GM04504 (cell line): ENCODE data around the gene ACD.

Experiments used
- DNase-seq: peaks from one replicate; pipeline ENCODE4 v3.0.0-alpha.2; 2012; ENCODE audit warnings: low read depth

Gene ACD

DNA sequence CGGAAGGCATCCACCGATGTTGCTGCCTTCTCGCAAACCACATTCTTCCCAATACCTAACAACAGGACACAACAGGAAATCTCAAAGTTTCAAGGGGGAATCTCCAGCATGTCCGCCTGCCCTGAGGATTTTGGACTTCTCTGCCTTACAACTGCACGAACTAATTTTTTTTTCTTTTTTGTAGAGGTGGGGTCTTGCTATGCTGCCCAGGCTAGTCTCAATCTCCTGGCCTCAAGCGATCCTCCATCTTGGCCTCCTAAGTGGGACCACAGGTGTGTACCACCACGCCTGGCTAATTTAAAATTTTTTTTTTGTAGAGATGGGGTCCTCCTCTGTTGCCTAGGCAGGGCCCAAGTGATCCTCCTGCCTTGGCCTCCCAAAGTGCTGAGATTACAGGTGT is 15.9 kb upstream of the ACD start:
- DNase-seq, result no peak

DNA sequence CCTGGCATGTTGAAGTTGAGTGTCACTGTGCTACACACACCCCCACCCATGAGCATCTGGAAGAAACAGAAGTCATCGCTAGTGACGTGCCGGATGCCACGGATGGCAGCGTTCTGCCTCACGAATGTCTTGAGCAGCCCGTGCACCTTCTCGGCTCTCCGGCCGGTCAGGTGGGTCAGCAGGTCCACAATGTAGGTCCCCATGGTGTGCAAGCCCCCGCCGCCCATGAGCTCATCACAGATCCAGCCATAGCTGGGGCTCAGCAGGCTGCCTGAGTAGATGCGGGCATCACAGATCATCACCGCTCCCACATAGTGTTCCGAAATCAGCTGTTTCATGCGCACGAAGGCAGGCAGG is 15.5 kb upstream of the ACD start:
- no peak for DNase-seq

DNA sequence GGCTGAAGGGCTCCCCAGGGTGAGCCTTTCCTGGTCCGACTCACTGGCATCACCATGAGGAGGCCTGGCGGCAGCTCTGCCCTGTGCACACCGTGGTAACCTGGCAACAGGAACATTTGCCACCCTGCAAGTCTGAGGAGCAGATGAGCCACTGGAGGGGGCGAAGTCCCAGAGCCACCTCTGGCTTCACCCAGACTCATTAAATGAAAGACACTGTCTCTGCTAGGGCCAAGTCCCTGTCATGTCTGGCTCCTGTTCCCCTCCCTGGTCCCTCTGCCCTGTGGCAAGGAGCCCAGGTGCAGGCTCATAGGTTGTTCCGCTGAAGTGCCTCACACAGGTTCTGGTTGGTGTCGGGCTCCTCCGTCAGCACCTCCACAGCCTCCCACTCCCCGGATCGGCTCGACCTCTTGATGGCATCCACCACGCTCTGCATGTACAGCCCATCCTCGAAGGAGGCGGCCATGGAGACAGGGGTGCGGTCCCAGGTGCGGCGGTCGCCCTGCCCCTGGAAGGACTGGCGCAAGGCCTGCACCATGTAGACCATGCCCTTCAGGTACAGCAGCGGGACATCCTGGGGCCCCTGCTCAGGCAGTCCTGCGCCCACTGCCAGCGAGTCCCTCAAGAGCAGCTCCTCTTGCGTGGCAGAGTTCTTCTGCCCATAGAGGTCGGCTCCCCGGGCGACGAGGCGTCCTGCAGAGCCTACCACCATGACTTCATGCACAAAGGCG is 15.0 kb upstream of the ACD start:
- no peak for DNase-seq

- no peak for DNase-seq
Measured at GRCh38 chr16:67673712-67674580, 13.9 kb upstream of the ACD start.

GRCh38 chr16:67672739-67673662 is 12.9 kb upstream of the ACD start:
- peak; percentile 47 for DNase-seq

- DNase-seq, result no peak
Measured at GRCh38 chr16:67672306-67672705, 12.2 kb upstream of the ACD start.

GRCh38 chr16:67669499-67670101 is 9.5 kb upstream of the ACD start:
- no peak for DNase-seq

- no peak for DNase-seq
Measured at GRCh38 chr16:67668495-67669157, 8.6 kb upstream of the ACD start.

GRCh38 chr16:67667817-67668494 is 7.9 kb upstream of the ACD start:
- peak; percentile 90 for DNase-seq

GRCh38 chr16:67667453-67667816 is 7.4 kb upstream of the ACD start:
- DNase-seq, result no peak

GRCh38 chr16:67666559-67667452 is 6.7 kb upstream of the ACD start, which contains the start of the genes C16orf86 and ENKD1:
Gene C16orf86, plus strand, starts transcription at chr16:67666814. Its CDS starts 157 bp downstream, at chr16:67666971.
Gene ENKD1, minus strand, starts transcription at chr16:67666750. Its CDS starts 308 bp downstream, at chr16:67666442.
- peak; percentile 47 for DNase-seq

GRCh38 chr16:67666032-67666551 is 6.0 kb upstream of the ACD start:
- DNase-seq, result no peak

DNA sequence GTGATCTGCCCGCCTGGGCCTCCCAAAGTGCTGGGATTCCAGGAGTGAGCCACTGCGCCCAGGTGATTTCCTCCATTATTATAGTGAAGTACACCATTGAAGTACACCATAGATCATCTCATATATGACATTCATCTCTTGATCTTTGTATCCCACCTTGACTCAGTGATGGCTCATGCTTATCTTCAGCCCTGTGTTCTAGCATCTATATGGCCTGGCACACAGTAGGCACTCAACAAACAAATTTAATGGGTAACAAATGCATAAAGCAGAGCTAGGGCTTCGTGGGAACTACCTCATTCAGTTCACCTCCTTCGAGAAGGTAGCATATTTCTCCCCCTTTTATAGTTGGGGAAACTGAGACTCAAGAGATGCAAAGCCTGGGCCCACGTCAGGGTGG is 5.5 kb upstream of the ACD start:
- DNase-seq, result no peak

- DNase-seq, result no peak
Measured at GRCh38 chr16:67664871-67665270, 4.8 kb upstream of the ACD start.

DNA sequence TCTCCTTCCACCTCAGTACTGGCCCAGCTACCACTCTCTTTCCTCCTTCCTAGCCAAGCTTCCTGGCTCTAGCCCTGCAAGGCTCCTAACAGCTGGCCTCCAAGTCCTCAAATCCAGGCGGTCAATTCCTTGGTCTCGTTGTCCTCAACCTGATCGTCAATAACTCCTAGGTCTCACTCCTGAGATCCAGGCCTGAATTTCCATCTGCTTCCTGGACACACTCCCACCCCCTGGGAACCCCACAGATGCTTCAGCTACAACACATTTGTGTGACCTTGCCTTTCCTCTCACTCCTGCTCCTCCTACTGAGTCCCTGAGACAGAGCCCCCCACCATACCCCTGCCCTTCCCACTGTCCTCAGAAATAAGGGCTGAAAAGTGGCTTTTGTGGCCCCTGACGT is 4.2 kb upstream of the ACD start:
- no peak for DNase-seq

GRCh38 chr16:67663877-67664222 is 3.8 kb upstream of the ACD start:
- no peak for DNase-seq

DNA sequence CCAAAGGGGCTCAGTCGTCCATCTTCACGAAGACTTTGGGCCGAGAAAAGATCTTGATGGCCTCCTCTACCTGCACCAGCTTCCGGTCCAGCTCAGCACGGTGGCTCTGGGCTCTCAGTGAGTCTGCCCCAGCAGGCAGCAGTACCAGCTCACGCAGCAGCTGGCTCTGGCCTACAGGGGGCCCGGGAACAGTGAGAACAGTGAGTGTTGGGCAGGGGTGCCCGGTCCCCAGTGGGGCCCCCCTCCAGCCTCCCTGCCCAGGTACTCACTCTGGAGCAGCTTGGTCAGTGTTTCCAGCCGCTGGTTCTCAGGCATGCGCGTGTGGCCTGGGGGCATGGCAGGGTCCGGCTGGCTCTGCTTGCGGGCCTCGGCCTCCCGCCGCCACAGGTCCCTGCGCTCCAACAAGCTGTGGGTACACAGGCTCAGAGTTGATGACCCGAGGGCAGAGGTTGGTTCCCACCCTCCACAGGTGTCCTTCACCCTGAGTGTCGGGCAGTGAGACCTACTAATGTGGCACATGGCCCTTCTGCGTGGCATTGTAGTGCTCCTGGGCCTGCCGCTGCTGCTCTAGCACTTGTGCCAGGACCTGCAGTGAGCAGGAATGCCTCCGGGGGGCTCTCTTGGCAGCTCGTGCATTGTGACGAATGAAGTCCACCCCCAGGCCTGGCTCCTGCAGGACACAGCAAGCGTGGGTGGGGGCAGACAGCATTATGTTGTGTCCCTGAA is 3.3 kb upstream of the ACD start:
- DNase-seq, result no peak

DNA sequence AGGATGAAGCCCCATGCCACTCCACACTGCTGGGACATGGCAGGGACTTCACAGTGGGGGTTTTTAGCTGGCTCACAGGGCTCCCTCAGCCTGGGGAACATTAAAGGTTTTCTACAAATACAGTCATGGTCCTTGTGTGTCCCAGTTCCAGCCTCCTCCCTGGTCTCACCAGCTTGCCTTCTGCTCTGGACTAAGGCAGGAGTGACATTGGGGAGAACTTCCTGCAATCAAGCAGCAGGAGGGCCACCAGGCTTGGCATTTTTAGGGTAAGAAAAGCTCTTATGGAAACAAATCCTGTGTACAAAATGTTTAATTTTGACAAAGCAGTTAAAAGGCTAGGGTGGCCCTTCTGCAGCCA is 2.6 kb upstream of the ACD start:
- DNase-seq, result no peak
